Measurements from ENCODE around the gene NCBP3.

The NCBP3 gene

GRCh38 chr17:3754458-3755334 is 91.3 kb downstream of the NCBP3 start:
- no peak for DNase-seq (ENCODE audit: low spot score)

GRCh38 chr17:3754066-3754457 is 92.0 kb downstream of the NCBP3 start:
- DNase-seq (ENCODE audit: low spot score), result no peak

GRCh38 chr17:3753624-3754023 is 92.4 kb downstream of the NCBP3 start:
- no peak for DNase-seq (ENCODE audit: low spot score)
